Peyer's patch (tissue), 4 donors: ENCODE data around the gene NPIPA2.
"Not testable (repeated sequence)": the region's sequence is repeated elsewhere in the genome, so short reads cannot be mapped to it uniquely, and the experiment has no call there.

Source experiments
- CTCF ChIP-seq, 6 experiments: fragments of 450-650 bp in 4 of 6; fragments of 200-600 bp in 2 of 6; sonication (generic) in 1 of 6; IDR thresholded peaks; one replicate each; pipeline ENCODE4 v1.5.1; 2017 to 2019; ENCODE audit warnings: antibody characterized with exemption in 6 of 6, mild to moderate bottlenecking in 3 of 6, moderate library complexity in 1 of 6
- POLR2A ChIP-seq, 2 donors: fragments of 450-650 bp; IDR thresholded peaks; one replicate each; pipeline ENCODE4 v1.5.1; 2017; ENCODE audit warnings: antibody characterized with exemption in 2 of 2, mild to moderate bottlenecking in 2 of 2, moderate library complexity in 2 of 2

- not testable (repeated sequence) for TF ChIP-seq CTCF, POLR2A (IDR thresholded peaks at IDR 0.05)
Observed at GRCh38 chr16:14740832-14741385, 1.4 kb upstream of the NPIPA2 start.
